Measurements from ENCODE around the gene HHIPL2. TPM values are rescaled to one million over a fixed set of nuclear protein-coding genes. Genes with fewer than 3 reads are reported as not detected.

HHIPL2 gene
- total and polyA plus RNA-seq, 10 of the 15 experiments (the other 5 are each of a cell fraction or from before 2014, with no cell fraction given), result 0.06 to 0.29 (median 0.09) TPM; not detected in 3

DNA sequence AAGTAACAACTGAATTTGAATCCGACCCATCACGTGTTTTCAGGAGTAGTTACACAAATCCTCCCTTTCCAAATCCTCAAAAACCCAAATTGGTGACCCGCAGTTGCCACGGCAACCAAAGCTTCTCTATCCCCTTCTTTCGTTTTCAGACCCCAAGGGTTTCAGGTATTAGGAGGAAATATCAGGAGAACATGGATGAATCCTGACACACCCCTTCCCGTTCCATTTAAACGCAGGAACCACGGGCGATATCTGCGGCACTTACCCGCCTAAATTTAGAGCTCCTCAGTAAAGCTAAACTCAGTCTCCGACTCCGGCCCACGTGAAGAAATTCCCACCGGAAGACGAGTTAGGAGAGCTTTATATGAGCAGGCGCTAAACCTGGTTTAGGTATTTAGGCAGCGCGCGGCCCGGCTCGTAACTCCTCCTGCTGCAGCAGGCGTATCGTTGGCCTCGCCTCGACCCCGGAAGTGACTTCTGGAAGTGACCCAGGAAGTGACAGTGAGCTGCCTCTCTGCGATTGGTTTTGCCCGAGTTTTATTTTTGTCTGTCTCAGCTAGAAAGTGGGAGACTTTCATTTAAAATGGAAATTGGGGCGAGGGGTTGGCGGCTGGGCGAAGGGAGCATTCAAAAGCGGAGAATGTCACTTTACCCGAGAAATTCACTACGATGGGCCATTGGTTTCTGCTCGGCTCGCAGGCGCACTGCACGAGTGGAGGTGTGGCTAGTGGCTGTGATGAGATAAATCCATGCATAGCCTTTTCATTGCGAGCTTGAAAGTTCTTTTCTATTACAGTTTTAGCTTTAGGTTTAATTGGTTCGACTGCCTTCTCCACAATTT is 41.8 kb upstream of the HHIPL2 start, which contains the start of gene TAF1A:
Gene TAF1A (minus strand): TSS at position 472 of the 841 bp plus-strand sequence.
- peak; percentile 98 for ATAC-seq
- TF ChIP-seq SMAD5 (IDR thresholded peaks at IDR 0.05; ENCODE audit: low read depth) (peak; percentile 55), ZNF217 (IDR thresholded peaks at IDR 0.05) (no peak), IKZF2 (IDR thresholded peaks at IDR 0.05) (peak; percentile 55 to 67; a peak in 3 of 4 replicates), ASH2L (IDR thresholded peaks at IDR 0.05; ENCODE audit: borderline replicate concordance, low read depth) (peak; percentile 90; the same call in 1 of the 2 replicates), SPI1 (IDR thresholded peaks at IDR 0.05; ENCODE audit: borderline replicate concordance, insufficient read depth, low read depth, low read length) (no peak), SMC3 (IDR thresholded peaks at IDR 0.05; ENCODE audit: borderline replicate concordance, low read length) (no peak; the same call in 1 of the 2 replicates), HCFC1 (IDR thresholded peaks at IDR 0.05; ENCODE audit: low read length) (no peak), RFX5 (IDR thresholded peaks at IDR 0.05; ENCODE audit: low read depth, low read length) (no peak), HDAC6 (IDR thresholded peaks at IDR 0.05; ENCODE audit: unreplicated experiment) (no peak), YBX1 (IDR thresholded peaks at IDR 0.05) (no peak), BRCA1 (IDR thresholded peaks at IDR 0.05; ENCODE audit: low read depth, low read length) (no peak), FOXM1 (IDR thresholded peaks at IDR 0.05; ENCODE audit: low read depth, low read length) (no peak)
- TF ChIP-seq, protein P1, sequence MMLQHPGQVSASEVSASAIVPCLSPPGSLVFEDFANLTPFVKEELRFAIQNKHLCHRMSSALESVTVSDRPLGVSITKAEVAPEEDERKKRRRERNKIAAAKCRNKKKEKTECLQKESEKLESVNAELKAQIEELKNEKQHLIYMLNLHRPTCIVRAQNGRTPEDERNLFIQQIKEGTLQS (IDR thresholded peaks at IDR 0.05; ENCODE audit: borderline replicate concordance, extremely low read depth, low read depth, low read length), result no peak
- TF ChIP-seq, protein P2, sequence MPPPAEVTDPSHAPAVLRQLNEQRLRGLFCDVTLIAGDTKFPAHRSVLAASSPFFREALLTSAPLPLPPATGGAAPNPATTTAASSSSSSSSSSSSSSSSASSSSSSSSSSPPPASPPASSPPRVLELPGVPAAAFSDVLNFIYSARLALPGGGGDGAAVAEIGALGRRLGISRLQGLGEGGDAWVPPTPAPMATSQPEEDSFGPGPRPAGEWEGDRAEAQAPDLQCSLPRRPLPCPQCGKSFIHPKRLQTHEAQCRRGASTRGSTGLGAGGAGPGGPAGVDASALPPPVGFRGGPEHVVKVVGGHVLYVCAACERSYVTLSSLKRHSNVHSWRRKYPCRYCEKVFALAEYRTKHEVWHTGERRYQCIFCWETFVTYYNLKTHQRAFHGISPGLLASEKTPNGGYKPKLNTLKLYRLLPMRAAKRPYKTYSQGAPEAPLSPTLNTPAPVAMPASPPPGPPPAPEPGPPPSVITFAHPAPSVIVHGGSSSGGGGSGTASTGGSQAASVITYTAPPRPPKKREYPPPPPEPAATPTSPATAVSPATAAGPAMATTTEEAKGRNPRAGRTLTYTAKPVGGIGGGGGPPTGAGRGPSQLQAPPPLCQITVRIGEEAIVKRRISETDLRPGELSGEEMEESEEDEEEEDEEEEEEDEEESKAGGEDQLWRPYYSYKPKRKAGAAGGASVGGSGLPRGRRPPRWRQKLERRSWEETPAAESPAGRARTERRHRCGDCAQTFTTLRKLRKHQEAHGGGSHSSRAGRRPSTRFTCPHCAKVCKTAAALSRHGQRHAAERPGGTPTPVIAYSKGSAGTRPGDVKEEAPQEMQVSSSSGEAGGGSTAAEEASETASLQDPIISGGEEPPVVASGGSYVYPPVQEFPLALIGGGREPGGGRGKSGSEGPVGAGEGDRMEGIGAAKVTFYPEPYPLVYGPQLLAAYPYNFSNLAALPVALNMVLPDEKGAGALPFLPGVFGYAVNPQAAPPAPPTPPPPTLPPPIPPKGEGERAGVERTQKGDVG (CRISPR knock-in tag; IDR thresholded peaks at IDR 0.05), result no peak
- TF ChIP-seq, protein P3, sequence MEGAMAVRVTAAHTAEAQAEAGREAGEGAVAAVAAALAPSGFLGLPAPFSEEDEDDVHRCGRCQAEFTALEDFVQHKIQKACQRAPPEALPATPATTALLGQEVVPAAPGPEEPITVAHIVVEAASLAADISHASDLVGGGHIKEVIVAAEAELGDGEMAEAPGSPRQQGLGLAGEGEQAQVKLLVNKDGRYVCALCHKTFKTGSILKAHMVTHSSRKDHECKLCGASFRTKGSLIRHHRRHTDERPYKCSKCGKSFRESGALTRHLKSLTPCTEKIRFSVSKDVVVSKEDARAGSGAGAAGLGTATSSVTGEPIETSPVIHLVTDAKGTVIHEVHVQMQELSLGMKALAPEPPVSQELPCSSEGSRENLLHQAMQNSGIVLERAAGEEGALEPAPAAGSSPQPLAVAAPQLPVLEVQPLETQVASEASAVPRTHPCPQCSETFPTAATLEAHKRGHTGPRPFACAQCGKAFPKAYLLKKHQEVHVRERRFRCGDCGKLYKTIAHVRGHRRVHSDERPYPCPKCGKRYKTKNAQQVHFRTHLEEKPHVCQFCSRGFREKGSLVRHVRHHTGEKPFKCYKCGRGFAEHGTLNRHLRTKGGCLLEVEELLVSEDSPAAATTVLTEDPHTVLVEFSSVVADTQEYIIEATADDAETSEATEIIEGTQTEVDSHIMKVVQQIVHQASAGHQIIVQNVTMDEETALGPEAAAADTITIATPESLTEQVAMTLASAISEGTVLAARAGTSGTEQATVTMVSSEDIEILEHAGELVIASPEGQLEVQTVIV (IDR thresholded peaks at IDR 0.05; ENCODE audit: borderline replicate concordance, partially characterized antibody), result peak; percentile 41

More for the DNA sequence above, 41.8 kb upstream of the HHIPL2 start, which contains the start of gene TAF1A:
- WGBS (ENCODE audit: insufficient coverage, insufficient replicate concordance, low lambda C conversion rate, missing lambda C conversion rate), result 1% methylated on average over 41 of the region's 41 CpGs
- H3K27me3 ChIP-seq (replicated peaks in 1 of 2; ENCODE audit: control insufficient read depth in 2 of 2, insufficient read depth in 2 of 2, low read length in 1 of 2), result no peaks in the 10 kb centered on the region
- H3K36me3 ChIP-seq (ENCODE audit: control insufficient read depth in 2 of 2, insufficient read depth in 2 of 2, low read length in 1 of 2), result no peaks in the 10 kb centered on the region
- ChIA-PET CTCF (interaction anchor here (0.7 to 3.3 kb wide), 5 partner anchors 45 to 134 kb away, joined by 3 to 16 read pairs (median 4); no protein-coding TSS in a partner anchor), POLR2A (interaction anchor here (0.6 to 1.4 kb wide), 6 partner anchors 11 to 123 kb away, joined by 3 to 5 read pairs (median 4); partner anchors contain the start of gene BROX), SMC1A (ENCODE audit: uncharacterized antibody, unreplicated experiment) (interaction anchor here (0.9 to 2.3 kb wide), 10 partner anchors 10 to 52 kb away, joined by 3 to 6 read pairs (median 4); no protein-coding TSS in a partner anchor), RAD21 (ENCODE audit: unreplicated experiment) (interaction anchor here (1.2 to 1.4 kb wide), 4 partner anchors 8 to 124 kb away, joined by 3 to 7 read pairs (median 4); no protein-coding TSS in a partner anchor)
- H3K4me2 ChIP-seq (ENCODE audit: control insufficient read depth, insufficient read depth), result peak within 1 kb of the TSS; percentile 99
- peak within 1 kb of the TSS; percentile 90 for H3K27ac ChIP-seq (ENCODE audit: control insufficient read depth, insufficient read depth)
- H2AFZ ChIP-seq (ENCODE audit: control insufficient read depth, low read depth, low read length), result peak within 1 kb of the TSS; percentile 87
- intact Hi-C loops (cut with micrococcal nuclease; ENCODE audit: unreplicated experiment) (loop anchor here (10.0 kb wide), 1 partner anchor 125 kb away; the partner anchor contains the start of genes AIDA and BROX), in situ Hi-C loops (cut with MboI) (no loop called here)
- peaks cover 18% of the 10 kb centered on the region for H3K79me2 ChIP-seq (ENCODE audit: control insufficient read depth, insufficient read depth, low read length)
- H3K9ac ChIP-seq (ENCODE audit: control insufficient read depth, insufficient read depth, low read length), result peak within 1 kb of the TSS; percentile 85
- H3K9me3 ChIP-seq (replicated peaks; ENCODE audit: control insufficient read depth, insufficient read depth, low read length), result no peaks in the 10 kb centered on the region
- H3K4me1 ChIP-seq (ENCODE audit: control insufficient read depth, insufficient read depth, low read length), result no peaks in the 10 kb centered on the region; the same call in 1 of the 2 replicates
- H3K4me3 ChIP-seq, result peak within 1 kb of the TSS; percentile 78
- no peaks in the 10 kb centered on the region for H4K20me1 ChIP-seq (ENCODE audit: control insufficient read depth, insufficient read depth)
- BruUV-seq (replicated peaks), result TSS peak; percentile 81
- FAIRE-seq, result peak; percentile 92
- peak; percentile 43 for DNase-seq (ENCODE audit: low read depth, low spot score)

Measured in GM12878 (cell line).